GM21381 (cell line): ENCODE results near the gene MAML3.

Experiments used
- ATAC-seq: cut with Tn5 transposase; IDR thresholded peaks from one replicate; pipeline ENCODE4 v1.9.1; 2021; ENCODE audit warnings: mild to moderate bottlenecking, moderate library complexity; ENCODE audit not compliant: unreplicated experiment

MAML3 gene

GRCh38 chr4:139907001-139907809 lies 246.8 kb downstream of the MAML3 start:
- ATAC-seq, result no peak

GRCh38 chr4:139905489-139905888 lies 248.5 kb downstream of the MAML3 start:
- no peak for ATAC-seq

GRCh38 chr4:139904406-139904805 lies 249.6 kb downstream of the MAML3 start:
- no peak for ATAC-seq

GRCh38 chr4:139903845-139904244 lies 250.1 kb downstream of the MAML3 start:
- no peak for ATAC-seq

GRCh38 chr4:139902321-139903320 lies 251.4 kb downstream of the MAML3 start:
- no peak for ATAC-seq

GRCh38 chr4:139901531-139902320 lies 252.3 kb downstream of the MAML3 start:
- no peak for ATAC-seq

GRCh38 chr4:139900964-139901376 lies 253.0 kb downstream of the MAML3 start:
- no peak for ATAC-seq

GRCh38 chr4:139899346-139899745 lies 254.6 kb downstream of the MAML3 start:
- no peak for ATAC-seq

GRCh38 chr4:139898293-139898692 lies 255.7 kb downstream of the MAML3 start:
- ATAC-seq, result no peak

- no peak for ATAC-seq
Measured at GRCh38 chr4:139896091-139896604, 257.8 kb downstream of the MAML3 start.

GRCh38 chr4:139893801-139894200 lies 260.2 kb downstream of the MAML3 start:
- ATAC-seq, result no peak

GRCh38 chr4:139892973-139893736 lies 260.8 kb downstream of the MAML3 start:
- ATAC-seq, result no peak

- no peak for ATAC-seq
Measured at GRCh38 chr4:139890816-139891215, 263.2 kb downstream of the MAML3 start.

- no peak for ATAC-seq
Measured at GRCh38 chr4:139889901-139890300, 264.1 kb downstream of the MAML3 start.

GRCh38 chr4:139889264-139889663 lies 264.7 kb downstream of the MAML3 start:
- no peak for ATAC-seq

GRCh38 chr4:139887962-139888735 lies 265.8 kb downstream of the MAML3 start:
- no peak for ATAC-seq

- ATAC-seq, result no peak
Measured at GRCh38 chr4:139887376-139887802, 266.6 kb downstream of the MAML3 start.

GRCh38 chr4:139886798-139887197 lies 267.2 kb downstream of the MAML3 start:
- ATAC-seq, result no peak

GRCh38 chr4:139884438-139884837 lies 269.5 kb downstream of the MAML3 start:
- ATAC-seq, result no peak
